SH-SY5Y (cell line): ENCODE measurements around the gene ANTKMT.

Experiments used
- GATA2 ChIP-seq: IDR thresholded peaks from 2 replicates; pipeline ENCODE4 v1.6.1; 2011; ENCODE audit warnings: mild to moderate bottlenecking, low read depth, low read length
- GATA3 ChIP-seq: IDR thresholded peaks from 2 replicates; pipeline ENCODE4 v1.6.1; 2011; ENCODE audit warnings: low read depth, mild to moderate bottlenecking, low read length, moderate library complexity

DNA sequence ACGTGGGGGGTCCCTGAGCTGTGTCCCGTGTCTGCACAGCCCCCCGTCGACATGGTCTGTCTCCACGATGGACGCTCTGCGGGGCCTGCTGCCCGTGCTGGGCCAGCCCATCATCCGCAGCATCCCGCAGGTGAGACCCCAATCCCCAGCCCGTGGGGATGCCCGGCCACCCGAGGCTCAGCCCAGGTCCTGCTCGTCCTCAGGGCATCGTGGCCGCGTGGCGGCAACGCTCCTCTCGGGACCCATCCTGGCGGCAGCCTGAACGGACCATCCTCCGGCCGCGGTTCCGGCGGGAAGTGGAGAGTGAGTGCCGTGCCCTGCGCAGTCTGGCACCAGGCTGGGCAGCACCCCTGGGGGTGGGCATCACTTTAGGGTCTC lies 44.5 kb downstream of the ANTKMT start:
- TF ChIP-seq GATA2 (no peak), GATA3 (no peak)
